NCI-H2171 (cell line): Measurements from ENCODE around the gene DHX34.

Experiments
- DNase-seq: peaks from one replicate; lab custom pipeline; 2025; lab: John Stamatoyannopoulos, UW

DHX34 gene

DNA sequence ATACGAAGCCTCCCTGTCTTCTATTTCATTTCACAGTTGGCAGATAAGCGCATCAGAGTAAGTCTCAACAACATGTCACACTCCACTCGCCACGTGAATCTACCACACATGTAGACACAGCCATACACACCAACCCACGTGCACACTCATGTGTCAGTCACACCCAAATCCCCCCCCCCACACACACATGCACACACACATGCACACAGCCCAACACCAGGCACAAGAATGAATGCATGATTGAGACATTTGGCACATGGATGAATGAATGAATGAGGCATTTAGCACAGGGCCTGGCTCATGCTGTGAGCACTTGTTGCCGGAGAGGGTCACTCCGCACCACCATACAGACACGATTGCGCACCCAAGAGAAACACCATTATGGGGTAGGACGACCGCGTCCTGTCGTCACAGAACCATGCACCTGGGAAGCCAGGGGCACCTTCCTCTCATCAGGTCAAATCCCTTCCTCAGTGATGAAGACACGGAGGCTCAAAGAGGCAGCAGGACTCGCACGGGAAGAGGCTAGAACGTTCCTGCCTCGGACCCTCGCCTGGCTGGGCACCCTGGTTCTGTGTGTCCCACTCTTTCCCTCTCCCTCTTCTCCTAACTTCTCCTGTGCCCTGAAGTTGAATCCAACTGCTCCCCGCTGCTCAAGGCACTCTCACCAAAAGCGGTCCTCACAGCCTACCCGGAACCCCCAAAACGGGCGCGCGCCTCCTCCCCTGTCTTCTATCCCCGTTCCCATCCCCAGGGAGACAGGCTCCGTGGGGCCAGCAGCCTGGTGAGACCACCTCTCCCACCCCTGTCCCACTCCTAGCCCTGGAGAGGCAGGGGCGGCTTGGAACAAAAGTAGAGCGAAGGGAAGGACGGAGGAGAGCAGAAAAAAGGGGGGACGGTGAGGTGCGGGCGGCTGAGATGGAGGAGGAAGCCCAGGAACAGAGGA, 68.9 kb downstream of the DHX34 start:
- DNase-seq, result no peak

GRCh38 chr19:47418692-47419029, 69.5 kb downstream of the DHX34 start:
- no peak for DNase-seq

- DNase-seq, result no peak
Observed at GRCh38 chr19:47419030-47419783, 70.1 kb downstream of the DHX34 start, which contains the start of gene MEIS3. Gene MEIS3, minus strand, starts transcription at chr19:47419527. Its CDS starts 446 bp downstream, at chr19:47419081.

DNA sequence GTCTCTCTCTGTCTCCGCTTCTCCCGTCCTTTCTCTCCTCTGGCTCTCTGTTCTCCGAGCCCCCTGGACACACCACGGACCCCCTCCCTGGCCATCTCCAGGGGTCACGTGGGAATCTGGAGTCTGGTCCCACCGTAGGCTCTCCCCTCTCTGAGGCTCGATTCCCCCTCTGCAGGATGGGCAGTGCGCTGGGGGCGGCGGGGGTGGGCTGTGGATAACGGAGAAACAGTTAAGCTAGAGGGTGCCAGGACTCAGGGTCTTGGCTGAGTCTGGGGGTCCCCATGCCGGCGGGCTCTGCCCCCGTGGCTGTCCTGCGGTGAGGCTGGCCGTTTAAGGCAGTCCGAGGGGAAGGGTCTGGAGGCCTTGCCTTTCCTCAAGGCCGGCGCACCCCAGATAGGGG, 70.7 kb downstream of the DHX34 start:
- no peak for DNase-seq

DNA sequence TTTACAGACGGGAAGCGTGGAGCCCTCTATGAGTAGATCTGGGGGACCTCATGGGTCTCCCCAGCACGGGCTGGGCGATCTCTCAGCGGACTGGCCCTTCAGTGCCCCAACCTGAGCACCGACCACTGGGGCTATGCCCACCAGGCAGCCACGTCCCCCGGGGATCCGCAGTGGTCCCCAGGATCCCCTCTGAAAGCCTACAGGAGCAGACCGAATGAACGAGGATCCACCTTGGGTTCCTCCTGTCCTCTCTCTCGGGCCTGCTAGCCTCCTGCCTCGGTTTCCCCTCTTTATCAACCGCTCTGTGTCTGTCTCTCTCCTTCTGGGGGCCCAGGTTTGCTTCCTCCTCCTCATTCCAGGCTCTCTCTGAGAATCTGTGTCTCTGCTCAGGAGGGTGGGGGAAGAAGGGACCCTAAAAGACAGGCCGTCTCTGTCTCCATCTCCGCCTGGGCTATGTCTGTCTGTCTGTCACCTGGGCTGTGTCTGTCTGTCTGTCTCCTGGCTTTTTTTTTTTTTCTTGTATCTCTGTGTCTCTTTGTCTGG, 72.2 kb downstream of the DHX34 start:
- DNase-seq, result no peak

DNA sequence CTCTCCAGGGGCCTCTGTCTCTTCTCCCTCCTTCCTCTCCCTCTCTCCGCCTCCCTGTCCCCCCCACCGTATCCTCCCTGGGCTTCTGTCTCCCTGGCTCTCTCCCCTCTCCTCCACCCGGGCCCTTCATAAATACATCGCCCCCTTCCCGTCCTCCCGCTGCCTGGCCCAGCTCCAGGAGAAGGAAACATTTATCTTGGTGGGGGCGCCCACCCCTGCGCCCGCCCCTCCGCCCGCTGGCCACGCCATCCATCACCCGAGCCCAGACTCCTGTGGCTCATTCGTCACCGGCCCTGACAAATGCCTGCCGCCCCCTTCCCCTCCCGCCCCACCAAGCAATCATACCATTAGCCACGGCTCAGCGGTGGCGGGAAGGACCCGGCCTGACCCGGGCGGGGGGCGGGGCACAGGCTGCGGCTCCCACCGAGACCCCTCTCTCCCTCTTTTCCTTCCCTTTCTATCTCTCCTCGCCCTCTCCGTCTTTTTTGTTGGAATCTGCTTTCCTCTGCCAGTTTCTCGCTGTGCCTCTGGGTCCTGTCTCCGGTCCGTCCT, 72.8 kb downstream of the DHX34 start:
- peak; percentile 56 for DNase-seq

GRCh38 chr19:47422417-47423163, 73.5 kb downstream of the DHX34 start:
- no peak for DNase-seq

DNA sequence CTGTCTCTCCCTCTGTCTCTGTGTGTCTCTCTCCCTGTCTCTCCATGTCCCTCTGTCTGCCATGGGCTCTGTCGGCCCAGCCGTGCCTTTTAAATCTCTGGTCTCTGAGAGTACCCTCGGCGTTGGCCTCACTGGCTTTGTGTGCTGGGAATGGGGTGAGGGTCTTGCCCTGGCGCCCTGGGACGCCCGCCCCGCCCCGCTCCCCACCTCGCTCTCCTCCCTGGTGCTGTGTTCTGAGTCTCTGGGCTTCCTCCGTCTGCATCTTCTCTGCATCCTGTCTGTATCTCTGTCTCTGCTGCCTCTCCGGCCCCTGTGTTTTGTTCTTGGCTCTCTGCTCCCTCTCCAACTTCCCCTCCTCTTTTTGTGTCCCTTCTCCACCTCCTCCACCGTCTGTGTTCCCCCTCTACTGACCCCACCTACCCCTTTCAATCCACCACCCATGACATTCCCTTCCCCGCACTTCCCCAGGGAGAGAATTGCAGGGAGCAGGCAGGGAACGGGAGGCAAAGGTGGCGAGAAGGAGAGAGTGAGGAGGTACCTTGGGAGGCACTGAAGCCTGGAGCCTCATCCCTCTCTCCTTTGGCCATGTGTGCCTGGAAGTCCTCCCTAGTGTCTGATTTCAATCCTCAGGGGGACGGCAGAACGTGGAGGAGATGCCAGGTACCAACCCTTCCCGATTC, 74.2 kb downstream of the DHX34 start:
- DNase-seq, result no peak

GRCh38 chr19:47427241-47428176, 78.4 kb downstream of the DHX34 start:
- DNase-seq, result peak; percentile 47

DNA sequence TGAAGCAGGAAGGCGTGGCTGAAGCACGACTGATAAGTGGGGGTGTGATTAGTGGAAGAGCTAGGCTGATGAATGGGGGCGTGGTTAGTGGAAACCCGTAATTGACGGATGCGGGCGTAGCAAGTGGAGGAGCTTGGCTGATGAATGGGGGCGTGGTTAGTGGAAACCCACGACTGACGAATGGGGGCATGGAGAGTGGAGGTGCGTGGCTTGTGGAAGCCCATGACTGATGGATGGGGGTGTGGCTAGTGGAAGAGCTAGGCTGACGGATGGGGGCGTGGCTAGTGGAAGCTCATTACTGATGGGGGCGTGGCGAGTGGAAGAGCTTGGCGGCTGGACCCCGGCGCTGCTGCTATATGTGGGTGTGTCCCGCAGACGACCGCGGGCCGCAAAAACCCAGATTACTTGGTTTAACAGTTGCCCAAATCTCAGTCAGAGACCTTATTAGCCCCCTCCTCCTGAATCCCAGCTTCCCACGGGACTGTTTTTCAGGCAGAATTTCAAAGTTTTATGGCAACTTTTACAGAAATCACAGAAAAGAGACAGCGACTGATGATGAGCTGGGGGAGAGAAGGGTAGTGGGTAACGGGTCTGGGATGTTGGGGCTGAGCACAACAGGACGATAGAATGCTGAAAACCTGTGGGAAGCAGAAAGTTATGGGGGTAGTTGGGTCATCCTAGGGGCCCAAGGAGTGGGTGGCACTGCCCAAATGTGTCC, 79.2 kb downstream of the DHX34 start:
- DNase-seq, result peak; percentile 99

- no peak for DNase-seq
Observed at GRCh38 chr19:47429140-47429793, 80.2 kb downstream of the DHX34 start.

DNA sequence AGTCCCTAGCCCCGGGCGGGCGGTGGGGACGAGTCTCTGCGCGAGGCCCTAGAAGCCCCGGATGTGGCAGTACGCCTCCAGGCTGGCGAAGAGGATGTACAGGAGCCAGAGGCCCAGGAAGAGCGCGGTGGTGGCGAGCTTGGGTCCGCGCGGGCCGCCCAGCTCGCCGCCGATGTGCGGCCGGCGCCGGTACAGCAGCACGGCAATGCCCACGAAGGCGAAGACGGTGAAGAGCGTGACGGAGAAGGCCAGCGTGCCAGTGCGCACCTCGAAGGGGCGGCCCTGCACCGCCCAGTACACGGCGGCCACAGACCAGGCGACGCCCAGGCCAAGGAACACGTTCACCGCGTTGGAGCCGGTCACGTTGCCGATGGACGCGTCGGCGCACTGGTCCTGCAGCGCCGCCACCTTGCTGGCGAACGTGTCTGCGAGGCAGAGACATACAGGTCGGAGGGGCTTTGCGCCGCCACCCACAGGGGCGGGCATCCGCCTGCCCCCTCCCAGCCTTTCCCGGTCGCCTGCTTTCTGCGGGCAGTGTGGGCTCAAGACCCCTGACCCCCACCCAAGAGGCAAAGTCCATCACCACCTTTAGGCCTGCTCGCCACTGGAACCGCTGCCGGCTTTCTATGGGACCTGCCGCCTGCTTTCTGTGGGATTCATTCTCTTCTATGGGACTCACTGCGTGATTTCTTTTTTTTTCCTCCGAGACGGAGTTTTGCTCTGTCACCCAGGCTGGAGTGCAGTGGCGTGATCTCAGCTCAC, 81.1 kb downstream of the DHX34 start:
- no peak for DNase-seq

GRCh38 chr19:47432091-47432490, 83.0 kb downstream of the DHX34 start:
- DNase-seq, result no peak
